Panc1 (cell line): ENCODE results near the gene CBFB. TPM values are rescaled to one million over a fixed set of nuclear protein-coding genes. Genes with fewer than 3 reads are reported as not detected.

Experiments used
- ATAC-seq: fragments of 200-7000 bp; cut with Tn5 transposase; 2 replicates; pipeline ENCODE4 v1.9.1; 2020; ENCODE audit warnings: mild to moderate bottlenecking, moderate library complexity
- BruUV-seq: library from RNA; stranded (reverse); fragments of 400-500 nt; replicated peaks from 2 replicates; lab custom pipeline; 2021; lab: Mats Ljungman, UMichigan
- CTCF ChIA-PET: fragments of 300-600 bp; sonication (Branson Sonifier 250); formaldehyde crosslinking; loops from one replicate; lab custom pipeline; 2022; ENCODE audit warnings: antibody characterized with exemption; lab: Charles Lee
- POLR2A ChIA-PET: fragments of 300-600 bp; sonication (Branson Sonifier 250); formaldehyde crosslinking; loops from one replicate; lab custom pipeline; 2022; ENCODE audit warnings: antibody characterized with exemption; lab: Charles Lee
- DNase-seq: peaks from one replicate; pipeline ENCODE4 v3.0.0-alpha.2; 2010; ENCODE audit warnings: low read depth, low spot score
- H3K27ac ChIP-seq: 2 replicates; pipeline ENCODE4 v1.5.1; 2011; ENCODE audit warnings: mild to moderate bottlenecking, low read length, inconsistent platforms
- H3K27me3 ChIP-seq: fragments of 200-500 bp; sonication (Bioruptor generic); 2 replicates; pipeline ENCODE4 v1.6.0; 2014; ENCODE audit warnings: low read length, inconsistent platforms; ENCODE audit not compliant: control insufficient read depth, insufficient read depth
- H3K36me3 ChIP-seq: fragments of 200-500 bp; sonication (Bioruptor generic); 2 replicates; pipeline ENCODE4 v1.5.1; 2014; ENCODE audit warnings: inconsistent platforms, mild to moderate bottlenecking, low read length, moderate library complexity; ENCODE audit not compliant: control insufficient read depth, insufficient read depth
- H3K4me1 ChIP-seq: 2 replicates; pipeline ENCODE4 v1.5.1; 2011; ENCODE audit warnings: inconsistent platforms, mild to moderate bottlenecking, low read length, moderate library complexity; ENCODE audit not compliant: control insufficient read depth, insufficient read depth
- H3K4me3 ChIP-seq, 2 experiments: 2 replicates each; pipeline ENCODE4 v1.5.1; 2011 to 2012; ENCODE audit warnings: low read depth in 2 of 2, low read length in 2 of 2, mild to moderate bottlenecking in 2 of 2, inconsistent platforms in 1 of 2, moderate library complexity in 1 of 2
- H3K9me3 ChIP-seq: fragments of 200-500 bp; sonication (Bioruptor generic); 2 replicates; pipeline ENCODE4 v1.5.1; 2014; ENCODE audit warnings: low read depth, mild to moderate bottlenecking, inconsistent platforms, low read length, moderate library complexity; ENCODE audit not compliant: control insufficient read depth, insufficient read depth
- POLR2AphosphoS5 ChIP-seq: IDR thresholded peaks from 2 replicates; pipeline ENCODE4 v1.6.1; 2012; ENCODE audit warnings: mild to moderate bottlenecking, low read depth, low read length, moderate library complexity
- SIN3A ChIP-seq: IDR thresholded peaks from 2 replicates; pipeline ENCODE4 v1.6.1; 2012; ENCODE audit warnings: low read depth, mild to moderate bottlenecking, low read length, moderate library complexity, borderline replicate concordance; ENCODE audit not compliant: insufficient read depth
- TCF7L2 ChIP-seq: IDR thresholded peaks from 2 replicates; pipeline ENCODE4 v1.6.1; 2011; ENCODE audit warnings: mild to moderate bottlenecking, low read depth, low read length, inconsistent platforms
- in situ Hi-C: cut with HindIII; loops from 2 replicates; pipeline ENCODE4 v1.10.0; 2016; ENCODE audit warnings: low sequenced_read_pairs, low pct_unique_long_range_greater_than_20kb
- intact Hi-C: fragments of 100-400 bp; cut with micrococcal nuclease; formaldehyde crosslinking; loops from one replicate; pipeline ENCODE4 v1.10.0; 2022; ENCODE audit not compliant: unreplicated experiment
- total RNA-seq: library from RNA; stranded (reverse); gene quantifications from one replicate; pipeline ENCODE4 v1.2.1, GENCODE V29; 2021; ENCODE audit not compliant: unreplicated experiment
- TF ChIP-seq, protein P1 (sequence below), 2 experiments: IDR thresholded peaks; 2 replicates each; pipeline ENCODE4 v1.6.1; 2011 to 2012; ENCODE audit warnings: low read depth in 2 of 2, control low read depth in 1 of 2, low read length in 1 of 2, mild to moderate bottlenecking in 1 of 2, moderate library complexity in 1 of 2; ENCODE audit not compliant: insufficient read depth in 1 of 2
- TF ChIP-seq, protein P2 (sequence below): fragments of 450-650 bp; IDR thresholded peaks from 2 replicates; pipeline ENCODE4 v1.5.1; 2017; ENCODE audit warnings: mild to moderate bottlenecking

Gene CBFB
- total RNA-seq, 1 experiment from 2014 or later = 66.4 TPM

DNA sequence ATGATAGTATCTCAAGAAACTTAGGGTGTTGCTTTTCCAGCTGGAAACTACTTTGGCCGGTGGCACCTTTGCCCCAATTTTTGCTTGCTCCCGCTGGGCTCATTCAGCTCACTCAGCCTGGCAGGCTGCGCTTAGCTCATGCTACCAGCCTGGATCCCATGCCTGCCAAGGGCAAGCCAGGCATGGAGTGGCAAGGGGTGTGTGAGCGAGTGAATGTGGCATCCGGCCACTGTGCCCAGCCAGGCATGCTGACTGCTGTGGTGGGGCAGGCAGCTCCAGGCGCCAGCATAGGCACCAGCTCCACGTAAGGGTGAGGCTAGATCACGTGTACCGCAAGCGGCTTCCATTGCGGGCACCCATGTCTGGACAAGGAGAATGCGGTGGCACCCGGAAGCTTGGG lies 112.4 kb downstream of the CBFB start:
- CTCF ChIA-PET = interaction anchor here (0.6 to 1.0 kb wide), 2 partner anchors 12 to 13 kb away, joined by 6 to 7 read pairs; no protein-coding TSS in a partner anchor
- BruUV-seq = no TSS peak
- H3K27ac ChIP-seq = no peak overlapping the region
- no peaks in the 10 kb centered on the region for H3K4me1 ChIP-seq
- no peak for DNase-seq
- H3K27me3 ChIP-seq = no peaks in the 10 kb centered on the region
- no peak for TF ChIP-seq TCF7L2
- ATAC-seq = no peak
- peaks cover 5% of the 10 kb centered on the region; the same call in 1 of the 2 replicates for H3K36me3 ChIP-seq
- intact Hi-C loops (no loop called here), in situ Hi-C loops (no loop called here)
- POLR2A ChIA-PET = no interaction called here
- H3K4me3 ChIP-seq = no peak overlapping the region
- H3K9me3 ChIP-seq = no peaks in the 10 kb centered on the region

DNA sequence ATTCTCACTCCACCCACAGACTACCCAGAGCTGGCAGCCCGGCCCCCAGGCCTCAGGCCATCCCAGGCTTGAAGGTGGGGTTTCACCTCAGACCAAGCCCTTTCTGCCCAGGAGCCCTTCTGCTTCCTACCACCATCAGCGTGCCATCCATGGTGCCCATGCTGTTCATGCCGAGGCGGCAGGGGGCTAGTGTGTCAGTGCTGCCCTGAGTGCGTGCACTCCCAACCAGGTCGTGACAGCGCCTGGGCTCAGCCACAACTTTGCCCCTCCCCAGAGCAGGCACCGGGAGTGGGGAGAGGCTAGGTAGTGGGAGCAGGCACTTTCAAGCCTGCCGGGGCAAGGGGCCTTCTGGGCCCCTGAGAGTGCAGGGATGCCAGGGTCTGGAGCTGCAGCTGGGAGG lies 113.4 kb downstream of the CBFB start:
- Histone ChIP-seq H3K4me3 (no peak overlapping the region), H3K27ac (no peak overlapping the region), H3K27me3 (no peaks in the 10 kb centered on the region), H3K4me1 (no peaks in the 10 kb centered on the region), H3K36me3 (peaks cover 5% of the 10 kb centered on the region; the same call in 1 of the 2 replicates), H3K9me3 (no peaks in the 10 kb centered on the region)
- ChIA-PET CTCF (no interaction called here), POLR2A (no interaction called here)
- TF ChIP-seq SIN3A = no peak
- no peak for TF ChIP-seq POLR2AphosphoS5
- TF ChIP-seq TCF7L2 = no peak
- TF ChIP-seq, protein P1, sequence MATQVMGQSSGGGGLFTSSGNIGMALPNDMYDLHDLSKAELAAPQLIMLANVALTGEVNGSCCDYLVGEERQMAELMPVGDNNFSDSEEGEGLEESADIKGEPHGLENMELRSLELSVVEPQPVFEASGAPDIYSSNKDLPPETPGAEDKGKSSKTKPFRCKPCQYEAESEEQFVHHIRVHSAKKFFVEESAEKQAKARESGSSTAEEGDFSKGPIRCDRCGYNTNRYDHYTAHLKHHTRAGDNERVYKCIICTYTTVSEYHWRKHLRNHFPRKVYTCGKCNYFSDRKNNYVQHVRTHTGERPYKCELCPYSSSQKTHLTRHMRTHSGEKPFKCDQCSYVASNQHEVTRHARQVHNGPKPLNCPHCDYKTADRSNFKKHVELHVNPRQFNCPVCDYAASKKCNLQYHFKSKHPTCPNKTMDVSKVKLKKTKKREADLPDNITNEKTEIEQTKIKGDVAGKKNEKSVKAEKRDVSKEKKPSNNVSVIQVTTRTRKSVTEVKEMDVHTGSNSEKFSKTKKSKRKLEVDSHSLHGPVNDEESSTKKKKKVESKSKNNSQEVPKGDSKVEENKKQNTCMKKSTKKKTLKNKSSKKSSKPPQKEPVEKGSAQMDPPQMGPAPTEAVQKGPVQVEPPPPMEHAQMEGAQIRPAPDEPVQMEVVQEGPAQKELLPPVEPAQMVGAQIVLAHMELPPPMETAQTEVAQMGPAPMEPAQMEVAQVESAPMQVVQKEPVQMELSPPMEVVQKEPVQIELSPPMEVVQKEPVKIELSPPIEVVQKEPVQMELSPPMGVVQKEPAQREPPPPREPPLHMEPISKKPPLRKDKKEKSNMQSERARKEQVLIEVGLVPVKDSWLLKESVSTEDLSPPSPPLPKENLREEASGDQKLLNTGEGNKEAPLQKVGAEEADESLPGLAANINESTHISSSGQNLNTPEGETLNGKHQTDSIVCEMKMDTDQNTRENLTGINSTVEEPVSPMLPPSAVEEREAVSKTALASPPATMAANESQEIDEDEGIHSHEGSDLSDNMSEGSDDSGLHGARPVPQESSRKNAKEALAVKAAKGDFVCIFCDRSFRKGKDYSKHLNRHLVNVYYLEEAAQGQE (IDR thresholded peaks at IDR 0.05; ENCODE audit: insufficient read depth in 1 of 2, low read depth in 2 of 2, low read length in 1 of 2) = no peak
- TF ChIP-seq, protein P2, sequence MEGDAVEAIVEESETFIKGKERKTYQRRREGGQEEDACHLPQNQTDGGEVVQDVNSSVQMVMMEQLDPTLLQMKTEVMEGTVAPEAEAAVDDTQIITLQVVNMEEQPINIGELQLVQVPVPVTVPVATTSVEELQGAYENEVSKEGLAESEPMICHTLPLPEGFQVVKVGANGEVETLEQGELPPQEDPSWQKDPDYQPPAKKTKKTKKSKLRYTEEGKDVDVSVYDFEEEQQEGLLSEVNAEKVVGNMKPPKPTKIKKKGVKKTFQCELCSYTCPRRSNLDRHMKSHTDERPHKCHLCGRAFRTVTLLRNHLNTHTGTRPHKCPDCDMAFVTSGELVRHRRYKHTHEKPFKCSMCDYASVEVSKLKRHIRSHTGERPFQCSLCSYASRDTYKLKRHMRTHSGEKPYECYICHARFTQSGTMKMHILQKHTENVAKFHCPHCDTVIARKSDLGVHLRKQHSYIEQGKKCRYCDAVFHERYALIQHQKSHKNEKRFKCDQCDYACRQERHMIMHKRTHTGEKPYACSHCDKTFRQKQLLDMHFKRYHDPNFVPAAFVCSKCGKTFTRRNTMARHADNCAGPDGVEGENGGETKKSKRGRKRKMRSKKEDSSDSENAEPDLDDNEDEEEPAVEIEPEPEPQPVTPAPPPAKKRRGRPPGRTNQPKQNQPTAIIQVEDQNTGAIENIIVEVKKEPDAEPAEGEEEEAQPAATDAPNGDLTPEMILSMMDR = no peak
- no TSS peak for BruUV-seq
- no peak for DNase-seq
- ATAC-seq = no peak
- in situ Hi-C loops (no loop called here), intact Hi-C loops (no loop called here)

DNA sequence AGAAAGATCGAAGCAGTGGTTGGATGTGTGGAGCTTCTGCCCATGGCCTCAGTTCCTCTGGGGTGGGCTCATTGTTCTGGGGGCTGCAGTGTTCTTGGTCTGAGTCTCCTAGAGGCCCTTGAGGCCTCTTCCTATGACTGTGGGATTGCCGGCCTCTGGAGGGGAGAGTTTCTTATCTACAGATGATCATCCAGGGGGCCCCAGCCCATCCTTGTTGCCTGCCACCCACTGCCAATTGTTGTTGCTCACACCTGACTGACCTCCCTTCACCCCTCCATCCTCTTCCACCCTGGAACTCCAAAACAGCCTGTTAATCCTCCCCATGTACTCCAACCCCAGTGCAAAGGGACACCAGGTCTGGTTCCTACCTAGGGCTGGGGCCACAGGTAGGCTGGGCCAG lies 116.0 kb downstream of the CBFB start:
- no TSS peak for BruUV-seq
- ATAC-seq (no peak), DNase-seq (no peak)
- POLR2A ChIA-PET = no interaction called here
- H3K36me3 ChIP-seq = peaks cover 5% of the 10 kb centered on the region; the same call in 1 of the 2 replicates
- CTCF ChIA-PET = no interaction called here
- no peak overlapping the region for H3K4me3 ChIP-seq
- no peaks in the 10 kb centered on the region for H3K9me3 ChIP-seq
- no peak overlapping the region for H3K27ac ChIP-seq
- in situ Hi-C loops = no loop called here
- intact Hi-C loops = no loop called here
- TF ChIP-seq SIN3A (no peak), TCF7L2 (no peak), POLR2AphosphoS5 (no peak)
- TF ChIP-seq, protein P1 (IDR thresholded peaks at IDR 0.05; ENCODE audit: insufficient read depth in 1 of 2, low read depth in 2 of 2, low read length in 1 of 2) = no peak
- TF ChIP-seq, protein P2 = no peak
- no peaks in the 10 kb centered on the region for H3K27me3 ChIP-seq
- no peaks in the 10 kb centered on the region for H3K4me1 ChIP-seq
